Panc1 (cell line): Measurements from ENCODE around the gene SCCPDH. TPM values are rescaled to one million over a fixed set of nuclear protein-coding genes. Genes with fewer than 3 reads are reported as not detected.

Source experiments
- ATAC-seq: fragments of 200-7000 bp; cut with Tn5 transposase; 2 replicates; pipeline ENCODE4 v1.9.1; 2020; ENCODE audit warnings: mild to moderate bottlenecking, moderate library complexity
- BruUV-seq: library from RNA; stranded (reverse); fragments of 400-500 nt; replicated peaks from 2 replicates; lab custom pipeline; 2021; lab: Mats Ljungman, UMichigan
- CTCF ChIA-PET: fragments of 300-600 bp; sonication (Branson Sonifier 250); formaldehyde crosslinking; loops from one replicate; lab custom pipeline; 2022; ENCODE audit warnings: antibody characterized with exemption; lab: Charles Lee
- POLR2A ChIA-PET: fragments of 300-600 bp; sonication (Branson Sonifier 250); formaldehyde crosslinking; loops from one replicate; lab custom pipeline; 2022; ENCODE audit warnings: antibody characterized with exemption; lab: Charles Lee
- DNase-seq: peaks from one replicate; pipeline ENCODE4 v3.0.0-alpha.2; 2010; ENCODE audit warnings: low read depth, low spot score
- H3K27ac ChIP-seq: 2 replicates; pipeline ENCODE4 v1.5.1; 2011; ENCODE audit warnings: mild to moderate bottlenecking, low read length, inconsistent platforms
- H3K27me3 ChIP-seq: fragments of 200-500 bp; sonication (Bioruptor generic); 2 replicates; pipeline ENCODE4 v1.6.0; 2014; ENCODE audit warnings: low read length, inconsistent platforms; ENCODE audit not compliant: control insufficient read depth, insufficient read depth
- H3K36me3 ChIP-seq: fragments of 200-500 bp; sonication (Bioruptor generic); 2 replicates; pipeline ENCODE4 v1.5.1; 2014; ENCODE audit warnings: inconsistent platforms, mild to moderate bottlenecking, low read length, moderate library complexity; ENCODE audit not compliant: control insufficient read depth, insufficient read depth
- H3K4me1 ChIP-seq: 2 replicates; pipeline ENCODE4 v1.5.1; 2011; ENCODE audit warnings: inconsistent platforms, mild to moderate bottlenecking, low read length, moderate library complexity; ENCODE audit not compliant: control insufficient read depth, insufficient read depth
- H3K4me3 ChIP-seq, 2 experiments: 2 replicates each; pipeline ENCODE4 v1.5.1; 2011 to 2012; ENCODE audit warnings: low read depth in 2 of 2, low read length in 2 of 2, mild to moderate bottlenecking in 2 of 2, inconsistent platforms in 1 of 2, moderate library complexity in 1 of 2
- H3K9me3 ChIP-seq: fragments of 200-500 bp; sonication (Bioruptor generic); 2 replicates; pipeline ENCODE4 v1.5.1; 2014; ENCODE audit warnings: low read depth, mild to moderate bottlenecking, inconsistent platforms, low read length, moderate library complexity; ENCODE audit not compliant: control insufficient read depth, insufficient read depth
- CTCF ChIP-seq: fragments of 450-650 bp; IDR thresholded peaks from 2 replicates; pipeline ENCODE4 v1.5.1; 2017; ENCODE audit warnings: mild to moderate bottlenecking
- POLR2AphosphoS5 ChIP-seq: IDR thresholded peaks from 2 replicates; pipeline ENCODE4 v1.6.1; 2012; ENCODE audit warnings: mild to moderate bottlenecking, low read depth, low read length, moderate library complexity
- REST ChIP-seq, 2 experiments: IDR thresholded peaks; 2 replicates each; pipeline ENCODE4 v1.6.1; 2011 to 2012; ENCODE audit warnings: low read depth in 2 of 2, control low read depth in 1 of 2, low read length in 1 of 2, mild to moderate bottlenecking in 1 of 2, moderate library complexity in 1 of 2; ENCODE audit not compliant: insufficient read depth in 1 of 2
- SIN3A ChIP-seq: IDR thresholded peaks from 2 replicates; pipeline ENCODE4 v1.6.1; 2012; ENCODE audit warnings: low read depth, mild to moderate bottlenecking, low read length, moderate library complexity, borderline replicate concordance; ENCODE audit not compliant: insufficient read depth
- TCF7L2 ChIP-seq: IDR thresholded peaks from 2 replicates; pipeline ENCODE4 v1.6.1; 2011; ENCODE audit warnings: mild to moderate bottlenecking, low read depth, low read length, inconsistent platforms
- in situ Hi-C: cut with HindIII; loops from 2 replicates; pipeline ENCODE4 v1.10.0; 2016; ENCODE audit warnings: low sequenced_read_pairs, low pct_unique_long_range_greater_than_20kb
- intact Hi-C: fragments of 100-400 bp; cut with micrococcal nuclease; formaldehyde crosslinking; loops from one replicate; pipeline ENCODE4 v1.10.0; 2022; ENCODE audit not compliant: unreplicated experiment
- total RNA-seq: library from RNA; stranded (reverse); gene quantifications from one replicate; pipeline ENCODE4 v1.2.1, GENCODE V29; 2021; ENCODE audit not compliant: unreplicated experiment

The SCCPDH gene
- total RNA-seq, 1 experiment from 2014 or later = 40.2 TPM

- ATAC-seq = no peak
- CTCF ChIA-PET = no interaction called here
Observed at GRCh38 chr1:246794048-246794827, 70.0 kb downstream of the SCCPDH start.

More at GRCh38 chr1:246794048-246794827, 70.0 kb downstream of the SCCPDH start:
- no peak for DNase-seq
- Histone ChIP-seq H3K4me1 (no peaks in the 10 kb centered on the region), H3K27me3 (no peaks in the 10 kb centered on the region), H3K9me3 (no peaks in the 10 kb centered on the region), H3K4me3 (no peak overlapping the region), H3K36me3 (no peaks in the 10 kb centered on the region), H3K27ac (no peak overlapping the region)
- POLR2A ChIA-PET = no interaction called here
- in situ Hi-C loops (no loop called here), intact Hi-C loops (no loop called here)
- TF ChIP-seq REST (IDR thresholded peaks at IDR 0.05; ENCODE audit: insufficient read depth in 1 of 2, low read depth in 2 of 2, low read length in 1 of 2) (no peak), SIN3A (no peak), TCF7L2 (no peak), POLR2AphosphoS5 (no peak), CTCF (no peak)
- BruUV-seq = no TSS peak
